Mononuclear cell (primary cell): Measurements from ENCODE around the gene RFC3. TPM values are rescaled to one million over a fixed set of nuclear protein-coding genes. Genes with fewer than 3 reads are reported as not detected.
"Not testable (repeated sequence)": the region's sequence is repeated elsewhere in the genome, so short reads cannot be mapped to it uniquely, and the experiment has no call there.

Experiments used
- H3K27me3 ChIP-seq: 2 replicates; pipeline ENCODE4 v1.6.0; 2011; ENCODE audit warnings: low read length, control low read depth; ENCODE audit not compliant: insufficient read depth
- H3K4me1 ChIP-seq: 2 replicates; pipeline ENCODE4 v1.5.1; 2011; ENCODE audit warnings: mild to moderate bottlenecking, low read length, control low read depth; ENCODE audit not compliant: insufficient read depth
- H3K4me3 ChIP-seq: 2 replicates; pipeline ENCODE4 v1.5.1; 2011; ENCODE audit warnings: mild to moderate bottlenecking, low read length, moderate library complexity
- H3K9me3 ChIP-seq: 2 replicates; pipeline ENCODE4 v1.5.1; 2011; ENCODE audit warnings: low read depth, mild to moderate bottlenecking, control low read depth, low read length
- total RNA-seq: library from RNA; depleted of rRNA; stranded (reverse); fragments of >200 nt; gene quantifications from one replicate; pipeline ENCODE4 v1.2.3, GENCODE V29; 2012

The RFC3 gene
- total RNA-seq, 1 donor, result 6.8 TPM

DNA sequence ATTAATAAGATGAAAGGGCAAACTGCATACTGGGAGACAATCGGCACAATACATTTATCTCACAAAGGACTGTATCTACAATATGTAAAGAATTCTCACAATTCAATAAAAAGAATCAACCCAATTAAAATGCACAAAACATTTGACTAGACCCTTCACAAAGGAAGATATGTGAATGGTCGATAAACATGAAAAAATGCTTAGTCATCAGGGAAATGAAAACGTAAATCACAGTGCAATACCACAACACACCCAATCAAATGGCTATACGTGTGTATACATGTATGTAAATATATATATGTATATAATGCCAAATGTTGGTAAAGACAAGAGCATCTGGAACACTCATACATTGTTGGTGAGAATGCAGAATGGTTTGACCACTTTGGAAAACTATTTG lies 21.9 kb upstream of the RFC3 start:
- Histone ChIP-seq H3K27me3 (no peaks in the 10 kb centered on the region), H3K4me1 (peaks cover 4% of the 10 kb centered on the region)

DNA sequence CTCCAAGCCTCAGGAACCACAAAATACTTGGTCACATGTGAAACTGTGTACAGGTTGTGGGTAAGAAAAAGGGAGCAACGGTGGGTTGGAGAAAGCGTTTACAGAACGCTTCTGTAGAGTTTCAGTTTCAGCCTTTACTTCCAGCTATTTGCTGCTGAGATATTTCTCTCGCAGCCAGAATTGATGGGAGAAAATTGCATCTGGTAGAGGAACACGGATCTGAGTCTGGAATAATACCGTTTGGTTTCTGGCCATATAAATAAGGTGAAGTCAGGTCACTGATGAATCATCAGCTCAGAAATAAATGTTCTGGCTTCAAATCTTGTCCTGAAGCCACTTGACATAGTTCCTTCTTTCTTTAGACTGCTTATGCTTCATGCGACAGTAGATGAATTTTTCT lies 20.3 kb upstream of the RFC3 start:
- Histone ChIP-seq H3K4me1 (peaks cover 4% of the 10 kb centered on the region), H3K9me3 (no peaks in the 10 kb centered on the region), H3K27me3 (no peaks in the 10 kb centered on the region), H3K4me3 (no peak overlapping the region)

More for the DNA sequence above, 21.9 kb upstream of the RFC3 start:
- H3K9me3 ChIP-seq, result no peaks in the 10 kb centered on the region
- no peak overlapping the region for H3K4me3 ChIP-seq

- Histone ChIP-seq H3K4me1 (peaks cover 4% of the 10 kb centered on the region), H3K9me3 (no peaks in the 10 kb centered on the region), H3K27me3 (no peaks in the 10 kb centered on the region), H3K4me3 (no peak overlapping the region)
Measured at GRCh38 chr13:33798023-33798422, 19.9 kb upstream of the RFC3 start.

DNA sequence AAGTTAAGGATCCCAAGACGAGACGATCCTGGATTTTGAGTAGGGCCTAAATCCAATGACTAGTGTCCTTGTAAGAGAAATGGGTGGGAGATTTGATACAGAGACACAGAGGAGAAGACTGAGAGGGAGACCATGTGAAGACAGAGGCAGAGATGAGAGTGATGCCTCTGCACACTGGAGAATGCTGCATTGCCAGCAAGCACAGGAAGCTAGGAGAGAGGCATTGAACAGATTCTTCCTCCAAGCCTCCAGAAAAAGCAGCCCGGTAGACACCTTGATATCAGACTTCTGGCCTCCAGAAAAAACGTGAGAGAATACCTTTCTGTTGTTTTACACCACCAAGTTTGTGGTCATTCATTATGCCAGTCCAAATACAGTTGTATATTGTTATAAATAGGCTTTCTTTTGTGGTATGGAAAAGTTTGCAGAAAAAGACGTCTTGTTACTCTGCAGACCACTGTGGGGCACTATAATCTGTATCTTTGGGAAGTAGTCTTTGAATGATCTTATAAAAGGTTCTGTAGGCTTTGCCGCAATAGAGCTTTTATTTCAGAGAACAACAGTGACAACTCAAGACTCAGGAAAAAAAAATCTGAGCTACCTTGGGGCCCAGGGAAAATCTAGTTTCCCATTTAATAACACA lies 17.9 kb upstream of the RFC3 start:
- Histone ChIP-seq H3K27me3 (no peaks in the 10 kb centered on the region), H3K4me3 (no peak overlapping the region), H3K4me1 (peaks cover 4% of the 10 kb centered on the region), H3K9me3 (no peaks in the 10 kb centered on the region)

DNA sequence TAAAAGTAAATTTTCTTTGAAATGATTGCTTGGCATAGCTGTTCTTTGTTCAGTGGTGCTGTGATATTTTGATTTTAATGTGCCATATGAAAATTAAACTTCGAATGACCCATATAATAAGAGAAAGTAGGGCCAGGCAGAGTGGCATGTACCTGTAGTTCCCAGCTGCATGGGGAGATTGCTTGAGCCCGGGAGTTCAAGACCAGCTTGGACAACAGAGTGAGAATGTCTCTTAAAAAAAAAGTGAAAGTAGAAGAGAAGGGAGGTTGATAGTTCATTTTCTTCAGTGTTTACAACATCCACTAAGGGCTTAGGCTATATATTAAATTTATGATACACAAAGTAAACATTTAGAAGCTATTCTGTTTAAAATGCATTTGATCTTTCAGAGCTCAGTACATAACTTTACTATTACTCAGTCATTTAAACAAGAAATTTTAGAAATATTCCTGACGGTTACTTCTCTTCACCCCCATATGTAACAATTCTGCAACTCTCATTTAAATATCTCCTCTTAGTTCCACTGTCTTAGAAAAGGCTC lies 17.2 kb upstream of the RFC3 start:
- Histone ChIP-seq H3K4me1 (peaks cover 4% of the 10 kb centered on the region), H3K9me3 (no peaks in the 10 kb centered on the region), H3K4me3 (no peak overlapping the region), H3K27me3 (no peaks in the 10 kb centered on the region)

- no peak overlapping the region for H3K4me3 ChIP-seq
- no peaks in the 10 kb centered on the region for H3K4me1 ChIP-seq
- peaks cover 11% of the 10 kb centered on the region for H3K27me3 ChIP-seq
- no peaks in the 10 kb centered on the region for H3K9me3 ChIP-seq
Measured at GRCh38 chr13:33806470-33807248, 11.3 kb upstream of the RFC3 start.

DNA sequence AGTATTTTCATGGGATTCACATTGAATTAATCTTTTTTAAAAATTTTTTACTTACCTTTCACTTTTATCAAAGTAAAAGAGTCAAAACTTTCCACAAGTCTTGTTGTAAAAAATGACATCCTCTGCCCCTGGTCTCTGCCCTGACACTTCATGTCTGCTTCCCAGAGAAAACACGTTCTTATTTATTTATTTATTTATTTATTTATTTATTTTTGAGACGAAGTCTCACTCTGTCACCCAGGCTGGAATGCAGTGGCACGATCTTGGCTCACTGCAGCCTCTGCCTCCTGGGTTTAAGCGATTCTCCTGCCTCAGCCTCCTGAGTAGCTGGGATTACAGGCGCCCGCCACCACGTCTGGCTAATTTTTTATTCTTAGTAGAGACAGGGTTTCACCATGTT lies 5.1 kb upstream of the RFC3 start:
- not testable (repeated sequence) for H3K9me3 ChIP-seq

GRCh38 chr13:33815011-33815550 lies 2.9 kb upstream of the RFC3 start:
- Histone ChIP-seq H3K27me3 (no peaks in the 10 kb centered on the region), H3K4me3 (no peak overlapping the region), H3K9me3 (no peaks in the 10 kb centered on the region), H3K4me1 (peaks cover 9% of the 10 kb centered on the region)

More for the DNA sequence above, 5.1 kb upstream of the RFC3 start:
- not testable (repeated sequence) for H3K4me3 ChIP-seq, H3K27me3 ChIP-seq, H3K4me1 ChIP-seq

GRCh38 chr13:33816912-33817311 lies 1.0 kb upstream of the RFC3 start:
- no peak overlapping the region for H3K4me3 ChIP-seq
- no peaks in the 10 kb centered on the region for H3K9me3 ChIP-seq
- peaks cover 9% of the 10 kb centered on the region for H3K4me1 ChIP-seq
- no peaks in the 10 kb centered on the region for H3K27me3 ChIP-seq

GRCh38 chr13:33817513-33817900 lies 442 bp upstream of the RFC3 start:
- H3K9me3 ChIP-seq, result no peaks in the 10 kb centered on the region
- H3K4me3 ChIP-seq, result peak overlapping the region; percentile 72
- peaks cover 9% of the 10 kb centered on the region for H3K4me1 ChIP-seq
- H3K27me3 ChIP-seq, result no peaks in the 10 kb centered on the region

DNA sequence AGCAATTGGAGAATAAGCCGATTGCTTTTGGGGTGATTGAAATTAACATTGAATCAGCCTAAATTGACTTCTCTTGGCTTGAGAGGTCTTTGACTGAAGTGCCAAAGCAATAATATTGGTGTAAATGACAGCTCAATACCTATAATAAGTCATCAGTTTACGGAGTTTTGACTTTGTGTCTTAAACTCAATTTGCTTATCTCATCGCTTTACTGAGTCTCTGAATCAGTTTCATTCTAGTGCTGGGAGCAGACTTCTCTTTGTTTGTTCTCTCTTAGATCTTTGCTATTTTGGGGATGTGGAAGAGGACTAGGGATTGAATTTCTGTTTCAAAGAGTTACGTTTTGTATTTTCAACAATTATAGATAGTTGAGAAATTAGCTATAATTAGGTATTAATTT lies 7.1 kb downstream of the RFC3 start:
- Histone ChIP-seq H3K4me1 (no peaks in the 10 kb centered on the region), H3K9me3 (no peaks in the 10 kb centered on the region), H3K4me3 (no peak overlapping the region), H3K27me3 (no peaks in the 10 kb centered on the region)

- Histone ChIP-seq H3K4me1 (no peaks in the 10 kb centered on the region), H3K27me3 (no peaks in the 10 kb centered on the region), H3K4me3 (no peak overlapping the region), H3K9me3 (no peaks in the 10 kb centered on the region)
Measured at GRCh38 chr13:33827139-33827538, 9.2 kb downstream of the RFC3 start.

GRCh38 chr13:33828431-33829129 lies 10.6 kb downstream of the RFC3 start:
- H3K27me3 ChIP-seq, result no peaks in the 10 kb centered on the region
- no peaks in the 10 kb centered on the region for H3K4me1 ChIP-seq
- H3K9me3 ChIP-seq, result no peaks in the 10 kb centered on the region
- H3K4me3 ChIP-seq, result no peak overlapping the region

GRCh38 chr13:33832872-33833271 lies 14.9 kb downstream of the RFC3 start:
- Histone ChIP-seq H3K27me3 (no peaks in the 10 kb centered on the region), H3K4me3 (no peak overlapping the region), H3K4me1 (no peaks in the 10 kb centered on the region), H3K9me3 (no peaks in the 10 kb centered on the region)

DNA sequence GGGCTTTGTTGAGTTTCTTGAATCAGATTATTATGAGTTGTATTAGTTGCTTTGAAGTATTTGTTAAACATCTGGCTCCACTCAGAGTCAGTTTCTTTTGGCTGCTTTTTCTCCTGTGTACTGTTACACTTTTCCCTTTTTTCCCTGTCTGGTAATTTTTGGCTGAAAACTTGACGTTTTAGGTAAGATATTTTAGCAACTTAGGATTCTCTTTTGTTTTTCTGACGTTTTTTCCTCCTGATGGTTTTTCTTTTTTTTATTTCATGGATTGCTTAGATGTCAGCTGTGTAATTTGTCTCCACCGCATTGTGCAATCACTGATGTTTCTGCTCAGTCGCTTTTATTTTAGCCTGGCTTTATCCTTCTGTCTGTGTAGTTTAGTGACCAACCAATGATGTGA lies 20.7 kb downstream of the RFC3 start:
- Histone ChIP-seq H3K27me3 (no peaks in the 10 kb centered on the region), H3K9me3 (no peaks in the 10 kb centered on the region), H3K4me1 (no peaks in the 10 kb centered on the region), H3K4me3 (no peak overlapping the region)
